ENCODE measurements around the gene TMEFF2. TPM values are rescaled to one million over a fixed set of nuclear protein-coding genes. Genes with fewer than 3 reads are reported as not detected.

Gene TMEFF2
- total and polyA plus RNA-seq, 4 donors, result 0.08 TPM; not detected in 3

GRCh38 chr2:191968120-191968519 lies 226.6 kb downstream of the TMEFF2 start:
- TF ChIP-seq CTCF (IDR thresholded peaks at IDR 0.05; ENCODE audit: low read depth, low read length, missing input control) (no peak), REST (IDR thresholded peaks at IDR 0.05) (no peak), HNF4A (conservative IDR thresholded peaks at IDR 0.05) (no peak), JUND (IDR thresholded peaks at IDR 0.05) (no peak), TAF1 (conservative IDR thresholded peaks at IDR 0.05) (no peak), RXRA (IDR thresholded peaks at IDR 0.05) (no peak), SP1 (IDR thresholded peaks at IDR 0.05) (no peak), GABPA (IDR thresholded peaks at IDR 0.05 in 1 of 2, conservative IDR thresholded peaks at IDR 0.05 in 1 of 2) (no peak)
- H3K4me1 ChIP-seq (ENCODE audit: control insufficient read depth in 4 of 4, insufficient read depth in 4 of 4, low read length in 3 of 4), result no peaks in the 10 kb centered on the region
- 79% methylated on average over 2 of the region's 2 CpGs for WGBS
- H3K9me3 ChIP-seq (ENCODE audit: control insufficient read depth in 4 of 4, low read length in 3 of 4), result no peaks in the 10 kb centered on the region
- no peak overlapping the region for H3K9ac ChIP-seq (ENCODE audit: low read depth in 1 of 2, low read length in 2 of 2)
- no peaks in the 10 kb centered on the region for H3K27me3 ChIP-seq (ENCODE audit: control insufficient read depth in 4 of 4, insufficient read depth in 4 of 4, low read length in 3 of 4)
- DNase-seq (ENCODE audit: low spot score), result no peak
- H3K4me3 ChIP-seq (ENCODE audit: low read depth in 1 of 3, low read length in 3 of 3), result no peak overlapping the region
- no peak overlapping the region for H3K27ac ChIP-seq (ENCODE audit: low read depth in 1 of 2, low read length in 2 of 2)
- H3K36me3 ChIP-seq (ENCODE audit: control insufficient read depth in 4 of 4, insufficient read depth in 3 of 4, low read depth in 1 of 4, low read length in 3 of 4), result no peaks in the 10 kb centered on the region

- no peak for DNase-seq (ENCODE audit: low spot score)
- Histone ChIP-seq H3K27me3 (ENCODE audit: control insufficient read depth in 4 of 4, insufficient read depth in 4 of 4, low read length in 3 of 4) (no peaks in the 10 kb centered on the region), H3K9me3 (ENCODE audit: control insufficient read depth in 4 of 4, low read length in 3 of 4) (no peaks in the 10 kb centered on the region), H3K4me3 (ENCODE audit: low read depth in 1 of 3, low read length in 3 of 3) (no peak overlapping the region), H3K4me1 (ENCODE audit: control insufficient read depth in 4 of 4, insufficient read depth in 4 of 4, low read length in 3 of 4) (no peaks in the 10 kb centered on the region), H3K9ac (ENCODE audit: low read depth in 1 of 2, low read length in 2 of 2) (no peak overlapping the region), H3K27ac (ENCODE audit: low read depth in 1 of 2, low read length in 2 of 2) (no peak overlapping the region), H3K36me3 (ENCODE audit: control insufficient read depth in 4 of 4, insufficient read depth in 3 of 4, low read depth in 1 of 4, low read length in 3 of 4) (no peaks in the 10 kb centered on the region)
- 68% methylated on average over 4 of the region's 4 CpGs for WGBS
- TF ChIP-seq RXRA (IDR thresholded peaks at IDR 0.05) (no peak), ATF3 (IDR thresholded peaks at IDR 0.05) (no peak), ZBTB33 (IDR thresholded peaks at IDR 0.05) (no peak)
These were observed 229.0 kb downstream of the TMEFF2 start for GRCh38 chr2:191965733-191966132.
